H4 (cell line): Measurements from ENCODE around the gene TRAPPC3. TPM values are rescaled to one million over a fixed set of nuclear protein-coding genes. Genes with fewer than 3 reads are reported as not detected.
A peak's percentile ranks its signal among the peaks of the same experiment; 100 is the strongest.
"Not testable (repeated sequence)": the region's sequence is repeated elsewhere in the genome, so short reads cannot be mapped to it uniquely, and the experiment has no call there.

Experiments used
- DNase-seq: peaks from one replicate; pipeline ENCODE4 v3.0.0-alpha.2; 2015; ENCODE audit warnings: low spot score
- total RNA-seq: library from RNA; depleted of rRNA; stranded (reverse); fragments of >200 nt; shearing (Covaris generic); gene quantifications from 2 replicates; pipeline ENCODE4 v1.2.3, GENCODE V29; 2014; rRNA removed

TRAPPC3 gene
- 105 and 110 TPM in 2 replicates for total RNA-seq

GRCh38 chr1:36149237-36149972 lies at the start of gene TRAPPC3:
TSS of gene TRAPPC3 (minus strand) at chr1:36149486. CDS start at chr1:36149378, 108 bp downstream.
- DNase-seq = peak; percentile 99

DNA sequence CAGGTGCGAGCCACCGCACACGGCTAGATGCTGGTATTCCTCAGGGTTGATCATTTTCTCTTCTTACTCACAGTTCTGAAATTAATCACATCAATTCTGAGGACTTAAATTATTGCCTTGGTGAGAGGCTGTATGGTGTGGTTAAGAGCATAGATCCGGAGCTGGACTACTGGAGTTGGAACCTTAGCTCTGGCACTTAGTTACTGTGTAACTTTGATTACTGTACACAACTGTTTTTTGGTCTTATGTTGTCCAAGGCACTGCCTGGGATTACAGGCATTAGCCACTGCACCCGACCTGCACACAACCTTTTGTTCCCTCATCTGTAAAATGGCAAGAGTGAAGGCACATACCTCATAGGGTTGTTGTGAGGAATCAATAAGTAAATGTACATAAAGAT lies 49.4 kb upstream of the TRAPPC3 start:
- DNase-seq = no peak

DNA sequence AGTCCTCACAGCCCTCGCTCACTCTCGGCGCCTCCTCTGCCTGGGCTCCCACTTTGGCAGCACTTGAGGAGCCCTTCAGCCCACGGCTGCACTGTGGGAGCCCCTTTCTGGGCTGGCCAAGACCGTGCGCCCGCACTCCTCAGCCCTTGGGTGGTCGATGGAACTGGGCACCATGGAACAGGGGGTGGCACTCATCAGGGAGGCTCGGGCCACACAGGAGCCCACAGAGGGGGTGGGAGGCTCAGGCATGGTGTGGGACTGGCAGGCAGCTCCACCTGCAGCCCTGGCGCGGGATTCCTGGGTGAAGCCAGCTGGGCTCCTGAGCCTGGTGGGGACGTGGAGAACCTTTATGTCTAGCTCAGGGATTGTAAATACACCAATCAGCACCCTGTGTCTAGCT lies 47.5 kb upstream of the TRAPPC3 start:
- DNase-seq = not testable (repeated sequence)

DNA sequence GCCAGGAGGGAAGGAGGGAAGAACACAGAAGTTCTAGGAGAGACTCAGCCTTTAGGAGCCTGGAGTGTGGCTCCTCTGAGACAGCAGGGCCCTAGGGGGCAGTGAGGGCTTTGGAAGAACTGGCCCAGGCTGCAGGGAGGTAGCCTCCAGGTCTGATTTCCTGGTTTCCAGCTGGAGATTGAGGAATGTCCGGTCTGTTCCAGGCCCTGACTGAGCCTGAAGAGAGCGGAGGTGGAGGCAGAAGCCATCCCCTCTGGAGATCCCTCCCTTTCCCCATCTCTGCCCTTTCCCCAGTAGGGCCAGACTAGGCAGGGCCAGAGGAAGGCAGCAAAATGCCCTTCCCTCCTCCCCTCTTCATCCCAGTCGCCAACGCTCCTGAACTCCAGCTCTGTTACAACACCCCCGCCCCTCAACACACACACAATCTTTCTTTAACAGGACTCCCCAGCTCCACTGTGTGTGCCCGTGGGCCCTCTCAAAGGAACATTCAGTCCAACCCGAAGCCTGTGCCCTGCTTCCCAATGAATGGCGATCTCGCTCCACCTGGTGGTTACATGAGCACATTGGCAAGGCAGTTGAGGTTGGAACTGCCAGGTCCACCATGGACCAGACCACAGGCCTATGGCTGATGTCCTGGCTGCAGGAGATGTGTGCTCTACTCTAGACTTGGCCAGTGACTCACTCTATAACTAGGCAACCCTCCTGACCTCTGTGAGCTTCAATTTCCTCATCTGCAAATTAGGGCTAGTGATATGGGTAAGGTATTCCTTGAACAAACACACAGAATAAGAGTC lies 38.7 kb upstream of the TRAPPC3 start:
- peak; percentile 86 for DNase-seq

DNA sequence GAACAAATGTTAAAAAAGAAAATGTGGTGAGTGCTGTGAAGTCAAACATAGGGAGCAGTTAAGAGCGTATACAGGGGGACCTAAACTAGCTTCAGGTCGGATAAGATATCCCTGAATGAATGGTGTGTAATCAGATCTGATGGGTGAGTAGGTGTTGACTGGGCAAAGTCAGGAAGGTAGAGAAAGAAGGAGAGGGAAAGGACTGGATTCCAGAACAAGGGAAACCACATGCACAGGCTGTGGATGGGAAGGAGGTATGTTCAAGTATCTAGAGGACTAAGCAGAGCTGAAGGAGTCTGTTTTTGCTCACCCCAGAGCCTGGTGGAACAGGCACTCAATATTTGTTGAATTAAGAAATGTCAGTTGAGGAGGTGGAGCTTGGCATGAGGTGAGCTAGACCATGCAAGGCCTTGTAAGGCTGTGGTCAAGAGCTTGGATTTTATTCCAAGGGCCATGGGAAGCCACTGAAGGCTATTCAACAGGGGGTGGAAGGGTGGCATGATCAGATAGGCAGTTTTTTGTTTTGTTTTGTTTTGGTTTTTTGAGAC lies 34.1 kb upstream of the TRAPPC3 start:
- DNase-seq = no peak

DNA sequence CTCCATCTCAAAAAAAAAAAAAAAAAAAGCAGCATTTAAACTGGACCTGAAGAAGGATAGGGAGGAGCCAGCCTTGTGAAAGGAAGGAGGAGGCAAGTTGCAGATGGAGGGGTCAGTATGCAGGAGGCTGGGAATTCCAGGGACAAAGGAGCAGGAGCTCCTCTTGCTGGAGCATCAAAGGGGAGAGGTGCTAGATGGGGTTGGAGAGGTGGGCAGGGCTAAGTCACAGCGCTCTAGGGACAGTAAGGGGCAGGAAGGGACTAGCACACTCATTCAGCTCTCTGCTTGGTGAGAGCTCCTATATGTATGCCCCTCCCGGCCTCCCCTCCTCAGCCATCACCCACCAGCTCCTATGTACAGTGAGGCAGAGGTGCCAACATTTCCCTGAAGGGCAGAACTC lies 33.4 kb upstream of the TRAPPC3 start:
- no peak for DNase-seq

DNA sequence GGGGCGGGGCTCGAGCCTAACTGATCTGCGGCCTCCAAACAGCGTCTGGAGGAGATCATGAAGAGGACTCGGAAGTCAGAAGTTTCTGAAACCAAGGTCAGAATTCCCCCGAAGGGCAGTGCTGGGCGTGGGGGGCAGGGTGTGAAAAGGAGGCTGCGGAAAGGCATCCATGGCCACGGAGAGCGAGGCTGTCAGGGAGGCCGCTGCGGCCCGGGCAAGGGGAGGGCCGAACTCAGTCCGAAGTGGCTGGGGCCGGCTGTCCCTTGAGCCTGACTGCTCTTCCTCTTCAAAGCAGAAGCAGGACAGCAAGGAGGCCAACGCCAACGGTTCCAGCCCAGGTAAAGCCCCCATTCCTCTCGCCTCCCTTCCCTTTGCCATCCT lies 29.9 kb upstream of the TRAPPC3 start:
- DNase-seq = no peak

GRCh38 chr1:36178471-36179219 lies 29.4 kb upstream of the TRAPPC3 start:
- DNase-seq = no peak

DNA sequence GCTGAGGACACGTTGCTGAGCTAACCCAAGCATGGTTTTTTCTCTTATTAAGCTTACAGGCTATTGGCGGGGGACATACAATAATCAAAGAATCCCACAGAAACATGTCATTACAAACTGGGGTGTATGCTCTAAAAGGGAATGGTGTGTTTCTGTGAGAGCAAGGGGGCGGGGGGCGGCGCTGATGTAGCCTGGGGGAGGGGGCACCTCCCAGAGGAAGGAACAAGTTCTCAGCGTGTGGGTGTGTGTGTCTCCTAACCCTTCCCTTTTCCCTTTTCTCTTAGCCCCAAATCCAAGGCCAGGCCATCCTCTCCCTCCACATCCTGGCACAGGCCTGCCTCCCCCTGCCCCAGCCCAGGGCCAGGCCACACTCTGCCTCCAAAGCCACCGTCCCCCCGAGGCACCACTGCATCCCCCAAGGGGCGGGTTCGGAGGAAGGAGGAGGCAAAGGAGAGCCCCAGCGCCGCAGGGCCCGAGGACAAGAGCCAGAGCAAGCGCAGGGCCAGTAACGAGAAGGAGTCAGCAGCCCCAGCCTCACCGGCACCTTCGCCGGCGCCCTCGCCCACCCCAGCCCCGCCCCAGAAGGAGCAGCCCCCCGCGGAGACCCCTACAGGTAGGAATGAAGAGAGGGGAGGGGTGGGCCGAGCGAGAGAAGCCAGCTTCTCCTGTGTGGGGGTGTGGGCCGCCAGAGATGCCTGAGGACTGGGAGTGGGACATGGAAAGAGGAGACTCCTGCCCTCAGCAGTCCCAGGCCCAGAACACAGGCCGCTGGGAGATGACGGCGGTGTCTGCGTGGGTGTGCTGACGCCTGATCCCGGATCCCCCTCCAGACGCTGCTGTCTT lies 28.5 kb upstream of the TRAPPC3 start:
- DNase-seq = no peak

DNA sequence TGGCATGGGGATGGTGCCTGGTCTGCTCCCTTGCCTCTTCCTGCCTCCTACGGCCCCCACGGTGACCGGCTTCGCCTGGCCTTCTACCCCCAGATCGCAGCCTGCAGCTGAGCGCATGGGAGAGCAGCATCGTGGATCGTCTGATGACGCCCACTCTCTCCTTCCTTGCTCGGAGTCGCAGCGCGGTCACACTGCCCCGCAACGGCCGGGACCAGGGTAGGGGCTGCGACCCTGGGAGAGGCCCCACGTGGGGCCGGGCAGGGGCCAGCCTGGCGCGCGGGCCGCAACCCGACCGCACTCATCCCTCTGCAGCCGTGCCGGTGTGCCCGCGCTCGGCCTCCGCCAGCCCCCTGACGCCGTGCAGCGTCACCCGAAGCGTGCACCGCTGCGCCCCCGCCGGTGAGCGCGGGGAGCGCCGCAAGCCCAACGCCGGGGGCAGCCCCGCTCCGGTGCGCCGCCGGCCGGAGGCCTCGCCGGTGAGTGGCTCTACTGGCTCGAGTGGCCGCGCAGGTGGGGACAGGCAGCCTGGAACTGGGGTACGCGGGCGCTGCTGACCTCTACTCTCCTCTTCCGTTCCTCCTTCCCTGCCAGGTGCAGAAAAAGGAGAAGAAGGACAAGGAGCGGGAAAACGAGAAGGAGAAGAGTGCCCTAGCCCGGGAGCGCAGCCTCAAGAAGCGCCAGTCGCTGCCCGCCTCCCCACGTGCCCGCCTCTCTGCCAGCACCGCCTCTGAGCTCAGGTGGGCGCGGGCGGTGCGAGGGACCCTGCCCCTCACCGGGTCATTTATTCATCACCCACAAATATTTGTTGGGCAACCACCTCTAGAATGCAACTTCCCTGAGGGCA lies 27.0 kb upstream of the TRAPPC3 start:
- DNase-seq = no peak

DNA sequence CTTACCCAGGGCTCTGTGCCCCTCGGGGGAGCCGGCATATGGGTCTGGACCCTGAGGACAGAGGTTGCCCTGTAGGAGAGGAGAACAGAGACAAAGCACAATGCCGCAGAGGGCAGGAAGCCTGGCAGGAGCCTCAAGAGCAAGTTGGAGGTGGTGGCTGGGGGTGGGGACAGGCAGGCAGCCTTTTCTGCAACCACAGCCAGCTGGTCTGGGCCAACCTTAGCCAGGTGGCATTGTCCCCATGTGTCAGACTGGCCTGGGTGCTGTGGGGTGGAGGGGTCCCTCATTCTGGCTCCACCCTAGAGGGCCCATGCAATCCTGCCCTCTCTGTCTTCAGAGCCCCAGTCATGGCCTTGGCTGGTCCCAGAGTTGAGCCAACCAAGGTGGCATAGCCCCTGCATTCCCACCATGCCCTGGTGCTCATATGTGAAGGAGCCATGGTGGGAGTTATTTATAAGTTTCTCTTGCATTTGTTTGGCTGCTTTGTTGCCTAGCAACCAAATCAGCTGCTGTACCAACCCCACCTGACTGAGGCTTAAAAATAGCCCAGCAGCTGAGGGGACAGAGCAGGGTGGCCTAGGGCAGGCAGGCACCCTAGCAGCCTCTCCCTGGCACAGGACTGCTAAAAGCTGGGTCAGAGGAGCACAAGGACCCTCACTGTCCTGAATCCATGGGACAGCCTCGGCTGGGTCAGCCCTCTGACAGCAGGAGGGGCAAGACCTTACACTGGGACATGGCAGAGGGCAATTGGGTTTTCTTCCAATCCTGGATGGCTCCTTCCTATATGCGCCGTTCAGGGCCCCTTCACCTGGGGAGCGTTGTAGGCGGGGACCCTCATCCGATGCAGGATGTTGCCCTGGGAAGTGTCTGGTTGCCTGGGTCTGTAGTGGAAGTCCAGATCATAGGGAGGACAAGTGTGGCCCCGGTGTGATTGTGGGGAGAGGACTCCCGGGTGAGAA lies 26.1 kb upstream of the TRAPPC3 start:
- no peak for DNase-seq

DNA sequence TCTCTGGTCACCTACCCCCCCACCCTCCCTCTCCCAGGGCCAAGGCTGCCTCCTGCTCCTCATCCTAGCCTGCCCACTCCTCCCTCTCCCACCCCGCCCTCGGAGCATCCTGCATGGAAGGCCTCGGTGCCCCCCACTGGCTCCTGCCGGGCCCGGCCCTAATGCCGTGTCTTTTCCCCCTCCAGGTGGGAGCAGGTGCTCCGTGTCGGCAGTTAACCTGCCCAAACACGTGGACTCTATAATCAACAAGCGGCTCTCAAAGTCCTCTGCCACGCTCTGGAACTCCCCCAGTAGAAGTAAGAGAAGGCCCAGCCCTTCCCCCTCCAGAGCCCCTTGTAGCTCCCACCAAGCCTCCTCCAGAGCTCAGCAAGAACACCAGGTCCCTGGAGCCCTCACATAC lies 25.4 kb upstream of the TRAPPC3 start:
- DNase-seq = no peak

- DNase-seq = no peak
Observed at GRCh38 chr1:36172983-36173382, 23.7 kb upstream of the TRAPPC3 start.

- DNase-seq = no peak
Observed at GRCh38 chr1:36172017-36172747, 22.9 kb upstream of the TRAPPC3 start.

DNA sequence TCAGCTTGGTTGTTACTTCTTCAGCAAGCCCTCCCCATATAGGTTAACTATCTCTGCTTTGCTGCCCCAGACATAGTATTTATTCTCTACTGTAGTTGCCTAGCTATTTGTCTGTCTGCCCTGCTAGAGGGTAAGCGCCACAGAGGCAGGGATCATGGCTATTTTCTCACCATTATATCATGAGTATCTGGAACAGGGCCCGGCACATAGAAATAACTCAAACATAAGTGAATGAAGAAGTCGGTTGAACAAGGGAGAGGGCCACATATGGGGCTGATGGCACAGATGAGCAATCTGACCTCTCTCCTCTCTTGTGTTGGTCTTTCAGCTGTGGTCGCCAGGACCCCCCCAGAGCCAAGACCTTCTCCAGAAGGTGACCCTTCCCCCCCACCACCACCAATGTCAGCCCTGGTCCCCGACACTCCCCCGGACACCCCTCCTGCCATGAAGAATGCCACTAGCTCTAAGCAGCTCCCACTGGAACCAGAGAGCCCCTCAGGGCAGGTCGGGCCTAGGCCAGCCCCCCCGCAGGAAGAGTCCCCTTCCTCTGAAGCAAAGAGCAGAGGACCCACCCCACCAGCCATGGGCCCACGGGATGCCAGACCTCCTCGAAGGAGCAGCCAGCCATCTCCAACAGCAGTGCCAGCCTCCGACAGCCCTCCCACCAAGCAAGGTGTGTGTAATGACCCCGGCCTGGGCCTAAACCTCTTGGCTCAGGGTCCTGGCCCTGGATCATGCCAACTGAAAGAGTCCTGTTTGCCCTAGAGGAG lies 21.5 kb upstream of the TRAPPC3 start:
- no peak for DNase-seq

- DNase-seq = no peak
Observed at GRCh38 chr1:36168514-36168913, 19.2 kb upstream of the TRAPPC3 start.
